NCI-H82 (cell line): Measurements from ENCODE around the gene RGS3.

ENCODE experiments used
- DNase-seq: peaks from one replicate; lab custom pipeline; 2025; lab: John Stamatoyannopoulos, UW

The RGS3 gene

GRCh38 chr9:113570749-113571711 is 107.5 kb downstream of the RGS3 start:
- DNase-seq = no peak

DNA sequence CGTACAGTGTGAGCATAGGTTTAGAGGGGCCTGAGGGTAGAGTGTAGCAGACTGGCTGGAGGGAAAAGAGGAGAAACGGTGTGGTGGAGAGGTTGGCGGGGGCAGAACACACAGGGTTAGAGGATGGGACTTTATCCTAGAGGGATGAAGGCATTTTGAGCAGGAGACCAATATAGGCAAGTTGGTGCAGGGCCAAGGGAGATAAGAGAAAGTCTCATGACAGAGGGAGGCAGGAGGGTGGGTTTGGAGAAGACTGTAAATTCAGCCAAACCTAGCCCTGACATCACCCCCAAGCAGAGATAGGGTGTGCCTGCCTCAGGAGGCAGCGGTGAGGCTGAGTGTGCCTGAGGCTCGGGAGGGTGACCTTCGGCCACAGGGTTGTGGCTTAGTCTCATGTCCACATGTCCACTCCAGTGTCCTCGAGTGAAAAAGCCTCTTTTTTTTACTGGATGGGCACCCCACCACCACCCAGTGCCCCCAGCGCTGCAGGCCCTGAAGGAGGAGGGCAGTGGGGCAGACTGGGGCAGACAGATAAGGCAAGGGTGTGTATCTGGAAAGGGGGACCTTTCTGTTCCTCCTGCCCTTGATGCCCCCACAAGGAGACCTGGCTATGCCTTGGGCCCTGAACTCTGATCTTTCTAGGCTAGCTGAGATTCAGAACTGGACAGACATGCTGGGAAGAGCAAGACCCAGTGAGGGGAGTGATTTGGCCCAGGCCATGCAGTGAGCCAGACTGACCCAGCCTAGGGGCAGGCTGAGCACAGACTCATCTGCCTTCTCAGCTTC is 108.7 kb downstream of the RGS3 start:
- DNase-seq = no peak

GRCh38 chr9:113573046-113573958 is 109.8 kb downstream of the RGS3 start:
- DNase-seq = no peak

GRCh38 chr9:113573959-113574352 is 110.4 kb downstream of the RGS3 start:
- DNase-seq = no peak

DNA sequence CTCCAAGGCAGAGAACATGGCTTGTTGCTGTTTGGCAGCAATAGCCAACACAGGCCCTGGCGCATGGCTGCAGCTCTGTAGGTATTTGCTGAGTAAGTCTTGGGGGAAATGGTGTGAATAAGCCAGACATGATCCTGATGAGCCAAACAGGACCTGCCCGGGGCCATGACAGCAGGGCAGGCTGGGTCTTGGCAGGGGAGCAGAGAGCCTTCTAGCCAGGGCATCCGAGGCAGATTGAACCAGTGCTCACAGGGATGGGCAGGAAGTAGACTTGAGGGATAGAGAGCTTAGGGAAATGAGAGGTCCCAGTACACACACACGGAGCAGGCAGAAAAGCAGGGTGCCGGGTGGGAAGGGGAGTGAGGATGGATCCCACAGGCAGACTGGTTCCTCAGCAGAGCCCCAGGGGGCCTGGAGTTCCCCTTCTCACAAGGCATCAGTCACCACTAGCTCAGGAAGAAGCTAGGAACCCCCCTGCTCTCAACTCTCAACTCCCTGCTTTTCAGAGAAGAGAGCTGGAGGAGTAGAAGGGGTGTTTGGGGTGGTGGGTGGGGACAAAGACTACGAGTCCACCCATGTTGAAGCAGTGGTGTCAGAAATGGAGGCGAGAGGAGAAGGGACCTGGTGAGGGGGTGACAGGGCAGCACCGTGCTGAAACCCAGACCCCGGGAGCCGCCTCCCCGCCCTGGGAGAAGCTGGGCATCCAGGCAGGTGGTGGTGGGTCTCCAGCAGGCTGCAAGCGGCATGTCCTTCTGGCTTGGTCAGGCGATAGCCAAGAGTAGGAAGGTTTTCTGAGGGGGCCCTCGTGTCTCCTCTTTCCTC is 111.1 kb downstream of the RGS3 start:
- DNase-seq = no peak

- DNase-seq = no peak
These were observed 114.2 kb downstream of the RGS3 start for GRCh38 chr9:113577525-113578261.

GRCh38 chr9:113578279-113578865 is 114.8 kb downstream of the RGS3 start:
- no peak for DNase-seq

DNA sequence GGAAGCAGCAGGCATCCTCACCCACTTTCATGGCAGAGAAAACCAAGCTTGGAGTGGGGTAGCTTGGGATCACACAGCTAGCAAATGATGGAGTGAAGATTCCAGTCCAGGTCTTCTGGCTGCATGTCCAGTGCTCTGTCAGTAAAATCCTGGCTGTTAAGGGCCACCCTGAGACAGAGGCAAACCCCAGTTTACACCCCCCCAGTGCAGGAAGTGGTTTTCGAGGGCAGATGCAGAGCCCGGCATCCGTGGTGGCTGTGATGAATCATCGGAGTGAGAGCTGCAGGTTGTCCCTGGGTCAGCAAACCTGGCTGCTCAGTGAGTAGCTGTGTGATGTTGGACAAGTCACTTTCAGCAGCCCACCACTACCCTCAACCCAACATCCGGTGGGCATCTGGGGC is 115.4 kb downstream of the RGS3 start:
- DNase-seq = no peak

GRCh38 chr9:113579283-113580040 is 115.9 kb downstream of the RGS3 start:
- peak; percentile 29 for DNase-seq

DNA sequence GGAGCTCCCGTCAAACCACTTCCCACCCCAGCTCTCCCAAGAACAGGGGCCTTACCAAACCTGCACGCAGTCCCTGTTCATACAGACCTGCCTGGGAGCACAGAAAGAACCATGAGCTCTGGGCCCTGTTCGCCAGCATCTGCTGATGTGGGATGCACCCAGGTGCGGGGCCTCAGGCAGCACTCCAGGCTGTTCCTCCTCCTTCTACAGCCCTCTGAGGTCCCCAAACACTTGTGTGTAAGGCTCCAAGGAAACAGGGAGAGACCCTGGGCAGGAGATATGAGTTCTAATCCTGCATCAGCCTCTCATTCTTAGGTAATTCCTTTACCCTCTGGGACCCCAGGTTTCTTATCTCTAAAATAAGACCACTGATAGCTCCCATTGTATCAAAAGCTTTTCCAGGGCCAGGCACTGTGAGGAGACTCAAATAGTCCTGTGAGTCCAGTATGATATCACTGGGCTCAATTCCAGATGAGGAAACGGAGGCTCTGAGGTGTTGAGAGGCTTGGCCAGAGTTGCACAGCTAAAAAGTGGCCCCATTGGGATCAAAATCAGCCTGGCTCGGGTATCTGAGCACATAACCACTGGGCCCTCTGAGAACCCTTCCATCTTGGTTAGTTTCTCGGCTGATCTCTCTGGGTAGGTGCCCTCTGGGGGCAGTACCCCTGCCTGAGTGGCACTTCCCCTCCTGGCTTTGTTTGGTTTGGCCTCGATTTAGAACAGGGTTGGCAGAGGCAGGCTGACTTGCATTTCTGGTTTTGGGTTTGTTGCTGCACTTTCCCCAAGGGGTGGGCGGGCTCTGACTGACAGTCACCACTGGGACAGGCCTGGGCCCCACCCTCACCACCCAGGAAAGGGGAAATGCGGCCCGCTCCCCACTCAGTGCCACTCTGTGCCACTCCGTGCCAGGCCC is 116.8 kb downstream of the RGS3 start:
- DNase-seq = no peak

- no peak for DNase-seq
These were observed 117.4 kb downstream of the RGS3 start for GRCh38 chr9:113580954-113581311.

DNA sequence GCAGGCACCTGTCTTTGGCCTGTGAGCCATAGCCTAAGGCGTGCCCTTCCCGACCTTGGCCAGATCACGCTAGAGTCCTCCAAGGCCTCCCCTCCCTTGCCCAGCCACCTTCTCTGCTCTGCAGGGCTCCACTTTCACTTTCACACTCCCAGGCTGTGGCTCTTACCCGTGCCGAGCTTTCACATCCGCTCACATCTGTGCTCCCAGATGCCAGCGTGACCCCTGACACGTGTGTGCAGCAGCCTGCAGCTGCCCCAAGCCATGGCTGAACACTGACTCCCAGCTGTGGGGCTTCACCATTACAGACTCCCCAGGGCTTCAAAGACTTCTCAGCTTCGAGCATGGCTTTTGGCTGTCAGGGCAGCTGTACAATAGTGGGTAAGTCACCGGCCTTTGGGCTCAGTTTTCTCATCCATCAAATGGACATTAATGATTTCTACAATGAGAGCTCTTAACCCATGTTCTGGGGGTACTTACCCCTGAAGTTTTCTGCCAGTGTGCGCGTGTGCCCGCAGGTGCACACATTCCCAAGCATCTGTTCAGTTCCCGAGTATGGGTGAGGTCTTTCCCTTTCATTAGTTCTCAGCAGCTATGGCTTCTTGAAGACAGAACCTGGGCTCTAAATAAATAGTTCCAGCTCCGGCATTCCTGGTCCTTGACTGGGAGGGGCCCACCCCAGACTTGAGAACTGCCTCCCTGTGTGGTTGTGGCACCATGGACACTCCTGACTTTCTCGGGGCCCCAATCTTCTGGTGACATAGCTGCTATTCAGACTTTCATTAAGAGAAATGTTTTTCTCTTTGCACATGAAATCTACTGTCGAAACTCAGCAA is 118.6 kb downstream of the RGS3 start:
- peak; percentile 27 for DNase-seq

DNA sequence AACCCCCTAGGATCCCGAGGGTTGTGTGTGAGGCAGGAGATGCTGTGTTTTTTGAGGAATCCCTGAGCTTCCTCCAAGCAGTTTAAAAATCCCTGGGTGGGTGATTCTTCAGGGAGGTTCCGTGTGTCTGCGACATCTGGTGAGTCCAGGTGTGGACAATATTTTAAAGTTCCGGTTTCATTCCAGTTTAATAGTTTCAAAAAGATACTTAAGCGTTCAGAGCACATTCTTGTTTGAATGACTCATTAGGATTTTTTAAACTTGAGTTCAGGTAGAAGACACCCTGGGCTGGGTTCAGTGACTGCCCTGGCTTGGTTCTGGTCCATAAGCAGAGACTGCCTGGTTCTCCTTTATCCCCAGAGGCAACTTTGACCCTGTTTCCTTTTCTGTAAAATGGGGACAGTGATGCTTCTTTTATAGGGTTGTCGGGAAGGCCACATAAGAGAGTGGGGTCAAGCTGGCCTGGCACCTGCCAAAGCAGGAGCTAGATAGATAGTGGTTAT is 119.2 kb downstream of the RGS3 start:
- DNase-seq = no peak

DNA sequence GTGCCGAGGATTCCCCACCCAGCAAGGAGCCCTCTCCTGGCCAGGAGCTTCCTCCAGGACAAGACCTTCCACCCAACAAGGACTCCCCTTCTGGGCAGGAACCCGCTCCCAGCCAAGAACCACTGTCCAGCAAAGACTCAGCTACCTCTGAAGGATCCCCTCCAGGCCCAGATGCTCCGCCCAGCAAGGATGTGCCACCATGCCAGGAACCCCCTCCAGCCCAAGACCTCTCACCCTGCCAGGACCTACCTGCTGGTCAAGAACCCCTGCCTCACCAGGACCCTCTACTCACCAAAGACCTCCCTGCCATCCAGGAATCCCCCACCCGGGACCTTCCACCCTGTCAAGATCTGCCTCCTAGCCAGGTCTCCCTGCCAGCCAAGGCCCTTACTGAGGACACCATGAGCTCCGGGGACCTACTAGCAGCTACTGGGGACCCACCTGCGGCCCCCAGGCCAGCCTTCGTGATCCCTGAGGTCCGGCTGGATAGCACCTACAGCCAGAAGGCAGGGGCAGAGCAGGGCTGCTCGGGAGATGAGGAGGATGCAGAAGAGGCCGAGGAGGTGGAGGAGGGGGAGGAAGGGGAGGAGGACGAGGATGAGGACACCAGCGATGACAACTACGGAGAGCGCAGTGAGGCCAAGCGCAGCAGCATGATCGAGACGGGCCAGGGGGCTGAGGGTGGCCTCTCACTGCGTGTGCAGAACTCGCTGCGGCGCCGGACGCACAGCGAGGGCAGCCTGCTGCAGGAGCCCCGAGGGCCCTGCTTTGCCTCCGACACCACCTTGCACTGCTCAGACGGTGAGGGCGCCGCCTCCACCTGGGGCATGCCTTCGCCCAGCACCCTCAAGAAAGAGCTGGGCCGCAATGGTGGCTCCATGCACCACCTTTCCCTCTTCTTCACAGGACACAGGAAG is 120.2 kb downstream of the RGS3 start:
- no peak for DNase-seq

- DNase-seq = no peak
These were observed 121.0 kb downstream of the RGS3 start for GRCh38 chr9:113584428-113585084.

DNA sequence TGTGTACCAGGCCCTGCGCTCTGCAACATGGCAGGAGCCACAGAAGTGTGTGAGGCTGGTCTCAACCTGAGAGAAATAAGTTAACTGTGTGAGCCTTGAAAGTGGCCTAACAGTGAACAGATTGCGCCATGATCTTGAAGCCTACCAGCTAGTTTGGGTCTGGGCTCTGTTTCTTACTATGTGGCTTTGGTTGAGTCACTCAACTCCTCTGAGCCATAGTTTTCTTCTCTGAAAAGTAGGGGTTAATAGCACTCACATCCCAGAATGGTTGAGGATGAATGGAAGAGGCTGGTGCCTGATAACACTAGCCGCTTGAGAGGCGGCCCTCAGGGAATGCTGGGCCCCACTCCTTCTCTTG is 121.5 kb downstream of the RGS3 start:
- DNase-seq = no peak
